GM08714 (cell line): Measurements from ENCODE around the gene NKRF.

Experiments
- H3K4me3 ChIP-seq: fragments of 200-500 bp; sonication (Bioruptor generic); 2 replicates; pipeline ENCODE4 v1.5.1; 2014; ENCODE audit warnings: mild to moderate bottlenecking, low read length, inconsistent platforms
- ZNF274 ChIP-seq: IDR thresholded peaks from 2 replicates; pipeline ENCODE4 v1.6.1; 2012; ENCODE audit warnings: mild to moderate bottlenecking, low read depth, low read length

Gene NKRF

DNA sequence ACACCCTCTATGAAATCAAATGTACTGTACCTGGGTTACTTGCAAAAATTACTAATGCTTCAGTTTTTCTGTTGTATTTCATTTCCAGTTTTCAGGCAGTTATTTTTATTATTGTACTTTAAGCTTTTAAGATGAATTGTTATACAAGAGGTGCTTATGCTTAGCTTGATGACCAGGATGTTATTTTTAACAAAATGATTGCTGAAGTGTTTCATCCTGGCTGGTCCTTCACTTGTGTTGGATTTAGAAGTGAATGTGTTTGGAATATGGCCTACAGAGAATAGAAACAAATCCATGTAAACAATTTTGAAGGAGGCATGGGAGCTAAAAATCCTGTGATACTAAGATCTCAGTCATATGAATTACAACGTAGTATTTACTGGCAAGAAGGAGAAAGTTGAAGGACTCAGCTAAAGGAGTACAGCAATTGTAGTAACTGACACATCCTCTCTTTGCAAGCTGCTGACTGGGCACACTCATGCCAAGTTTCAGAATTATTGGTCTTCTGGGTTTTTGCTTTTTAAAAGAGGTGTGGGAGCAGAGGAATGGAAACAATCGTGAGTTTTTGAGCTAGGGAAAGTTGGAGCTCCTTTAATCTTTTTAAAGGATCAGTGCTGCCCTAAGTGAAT lies 22.7 kb downstream of the NKRF start:
- no peak overlapping the region for H3K4me3 ChIP-seq
- no peak for TF ChIP-seq ZNF274

GRCh38 chrX:119579414-119579813 lies 26.8 kb downstream of the NKRF start:
- no peak for TF ChIP-seq ZNF274
- no peak overlapping the region for H3K4me3 ChIP-seq

GRCh38 chrX:119574394-119575266 lies 31.6 kb downstream of the NKRF start, which contains the start of gene UBE2A:
Gene UBE2A, plus strand, starts transcription at chrX:119574563. Its CDS starts 149 bp downstream, at chrX:119574712.
- H3K4me3 ChIP-seq: peak within 1 kb of the TSS; percentile 83
- TF ChIP-seq ZNF274: no peak

- H3K4me3 ChIP-seq: peak overlapping the region; percentile 83
- no peak for TF ChIP-seq ZNF274
Observed at GRCh38 chrX:119573840-119574393, 32.3 kb downstream of the NKRF start.

DNA sequence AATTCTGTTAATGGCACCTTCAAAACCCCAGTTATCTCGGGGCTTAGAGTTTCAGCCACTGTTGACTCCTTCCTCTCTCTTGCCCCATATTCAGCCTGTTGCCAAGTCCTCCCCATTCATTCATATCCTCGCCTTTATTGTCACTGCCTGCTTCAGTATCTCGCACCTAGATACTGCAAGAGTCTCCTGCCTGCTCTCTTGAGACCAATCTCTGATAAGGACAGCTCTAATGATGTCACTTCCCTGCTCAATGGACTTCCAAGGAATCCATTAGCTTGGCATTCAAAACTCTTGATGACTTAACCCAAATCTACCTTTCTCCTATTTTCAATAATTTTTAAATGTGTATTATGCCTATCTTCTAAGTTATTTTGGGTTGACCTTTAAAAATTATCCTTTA lies 33.0 kb downstream of the NKRF start:
- peak overlapping the region; percentile 83; the same call in 1 of the 2 replicates for H3K4me3 ChIP-seq
- no peak for TF ChIP-seq ZNF274

DNA sequence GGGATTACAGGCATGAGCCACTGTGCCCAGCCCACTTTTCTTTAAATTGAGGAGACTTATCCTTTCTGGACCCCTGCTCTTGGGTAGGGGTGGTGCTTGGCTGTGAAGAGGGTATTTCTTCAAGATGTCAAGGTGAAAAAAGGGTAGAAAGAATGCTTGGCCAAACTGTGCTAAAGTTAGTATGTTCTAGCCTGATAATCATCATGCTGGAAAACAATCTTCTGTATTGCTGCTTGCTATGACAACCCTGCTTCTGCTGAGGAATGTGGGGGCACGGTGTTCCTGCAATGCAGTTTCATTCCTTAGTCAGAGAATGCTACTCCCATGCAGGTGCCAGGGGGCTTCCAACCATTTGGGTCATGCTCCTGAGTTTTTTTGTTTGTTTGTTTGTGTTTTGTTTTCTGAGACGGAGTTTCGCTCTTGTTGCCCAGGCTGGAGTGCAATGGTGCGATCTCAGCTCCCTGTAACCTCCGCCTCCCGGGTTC lies 35.8 kb downstream of the NKRF start:
- no peak for TF ChIP-seq ZNF274

DNA sequence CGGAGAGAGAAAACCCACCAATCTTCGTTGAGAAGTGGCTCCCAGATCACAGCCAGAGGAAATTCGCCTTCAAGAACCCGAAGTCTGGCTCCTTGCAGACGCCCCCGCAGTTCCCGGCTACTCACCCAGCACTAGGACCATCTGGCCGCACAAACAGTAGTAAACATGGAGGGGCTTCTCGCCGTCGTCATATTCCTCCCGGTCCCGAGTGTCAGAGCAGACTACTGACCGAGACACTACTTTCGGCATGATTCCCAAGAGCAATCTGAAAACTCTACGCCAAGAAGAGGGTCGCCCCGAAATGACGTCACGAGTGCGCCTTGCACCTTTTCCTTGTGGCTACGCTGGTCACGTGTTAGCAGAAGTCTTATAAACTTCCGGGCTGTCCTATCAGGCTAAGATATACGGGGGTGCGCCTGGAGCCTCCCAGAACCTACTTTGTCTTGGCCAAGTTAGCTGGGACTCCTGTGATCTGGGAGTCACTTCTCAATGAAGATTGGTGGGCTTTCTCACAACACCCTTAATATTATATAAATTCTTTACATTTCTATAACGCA lies 41.0 kb downstream of the NKRF start, which contains the start of gene STEEP1:
STEEP1 (minus strand) TSS at position 303 of the 557 bp plus-strand sequence; CDS start at position 249, 54 bp downstream.
- peak within 1 kb of the TSS; percentile 93 for H3K4me3 ChIP-seq
- TF ChIP-seq ZNF274: no peak

More for the DNA sequence above, 35.8 kb downstream of the NKRF start:
- H3K4me3 ChIP-seq: no peak overlapping the region

DNA sequence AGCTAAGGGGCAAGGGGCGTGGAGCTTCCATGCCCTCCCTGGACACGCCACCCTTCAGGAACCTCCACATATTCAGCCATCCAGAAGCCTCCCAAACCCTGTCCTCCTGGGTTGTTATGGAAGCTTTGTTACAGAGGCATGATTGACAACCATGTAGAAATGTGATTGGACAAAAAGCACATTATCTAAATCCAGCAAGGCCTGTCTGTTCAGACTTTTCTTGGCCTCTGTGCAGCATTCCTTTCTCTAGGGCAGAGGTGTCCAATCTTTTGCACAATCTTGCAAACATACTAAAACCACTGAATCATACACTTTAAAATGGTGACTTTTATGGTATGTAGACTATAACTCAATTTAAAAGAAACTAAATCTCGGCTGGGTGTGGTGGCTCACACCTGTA lies 53.7 kb downstream of the NKRF start:
- TF ChIP-seq ZNF274: no peak
- no peak overlapping the region for H3K4me3 ChIP-seq

DNA sequence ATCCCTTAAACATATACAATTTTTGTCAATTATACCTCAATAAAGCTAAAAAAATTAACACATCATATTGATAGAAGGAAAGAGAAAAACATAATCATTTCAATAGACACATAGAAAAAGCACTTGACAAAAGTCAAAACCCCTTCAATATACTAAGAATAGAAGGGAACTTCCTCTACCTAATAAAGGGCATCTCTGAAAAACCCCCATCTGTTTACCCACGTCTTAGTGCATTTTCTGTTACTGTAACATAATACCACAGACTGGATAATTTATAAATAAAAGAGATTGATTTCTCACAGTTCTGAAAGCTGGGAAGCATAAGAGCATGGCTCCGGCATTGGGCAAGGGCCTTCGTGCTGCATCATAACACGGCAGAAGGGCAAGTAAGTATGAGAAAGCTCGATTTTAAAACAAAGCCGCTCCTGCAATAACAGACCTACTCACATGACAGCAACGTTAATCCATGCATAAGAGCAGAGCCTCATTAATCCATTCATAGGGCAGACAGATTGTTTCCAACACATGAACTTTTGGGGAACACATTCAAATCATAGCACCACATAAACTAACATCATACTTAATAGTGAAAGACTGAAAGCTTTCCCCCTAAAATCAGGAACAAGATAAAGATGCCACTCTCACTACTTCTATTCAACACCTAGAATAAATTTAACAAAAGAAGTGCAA lies 56.8 kb downstream of the NKRF start:
- TF ChIP-seq ZNF274: no peak
- H3K4me3 ChIP-seq: peak overlapping the region; percentile 45

GRCh38 chrX:119541188-119541587 lies 65.0 kb downstream of the NKRF start:
- H3K4me3 ChIP-seq: no peak overlapping the region
- TF ChIP-seq ZNF274: no peak

- H3K4me3 ChIP-seq: no peak overlapping the region
- no peak for TF ChIP-seq ZNF274
Observed at GRCh38 chrX:119539872-119540271, 66.4 kb downstream of the NKRF start.
